GM21723 (cell line): ENCODE measurements around the gene CERS1.

Experiments used
- ATAC-seq: cut with Tn5 transposase; IDR thresholded peaks from one replicate; pipeline ENCODE4 v1.9.1; 2021; ENCODE audit warnings: mild to moderate bottlenecking, moderate library complexity; ENCODE audit not compliant: unreplicated experiment

CERS1 gene

DNA sequence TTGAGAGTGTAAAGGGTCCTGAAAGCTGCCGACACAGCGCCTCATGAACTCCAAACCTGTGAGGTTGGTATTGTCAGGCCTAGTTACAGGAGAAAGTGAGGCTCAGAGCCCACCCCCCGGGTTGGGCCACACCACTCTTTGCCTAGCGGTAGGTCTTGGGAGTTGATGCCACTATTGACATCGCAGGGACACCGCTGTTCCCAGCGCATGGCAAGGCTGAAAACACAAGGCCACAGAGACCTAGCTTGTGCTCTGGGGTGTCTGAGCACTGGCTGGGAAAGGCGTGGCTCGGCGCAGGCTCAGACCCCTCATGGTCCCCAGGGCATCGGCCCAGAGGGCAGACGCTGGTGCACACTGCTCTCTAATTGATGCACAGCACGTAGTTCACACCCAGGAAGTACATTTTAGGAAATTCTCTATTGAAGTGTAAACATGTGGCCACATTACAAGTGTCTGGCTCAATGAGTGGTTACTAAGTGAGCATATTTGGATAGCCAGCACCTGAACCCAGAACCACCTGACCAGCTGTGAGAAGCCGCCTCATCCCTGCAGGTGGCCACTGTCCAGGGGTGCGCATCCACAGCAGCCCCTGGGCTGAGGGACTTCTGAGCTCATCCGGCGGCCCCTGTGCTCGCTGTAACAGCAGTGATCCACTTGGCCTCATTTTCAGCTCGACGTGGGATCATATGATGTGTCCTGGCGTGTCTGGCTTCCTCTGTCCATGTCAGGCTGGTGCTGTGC, 36.9 kb downstream of the CERS1 start:
- ATAC-seq = no peak

DNA sequence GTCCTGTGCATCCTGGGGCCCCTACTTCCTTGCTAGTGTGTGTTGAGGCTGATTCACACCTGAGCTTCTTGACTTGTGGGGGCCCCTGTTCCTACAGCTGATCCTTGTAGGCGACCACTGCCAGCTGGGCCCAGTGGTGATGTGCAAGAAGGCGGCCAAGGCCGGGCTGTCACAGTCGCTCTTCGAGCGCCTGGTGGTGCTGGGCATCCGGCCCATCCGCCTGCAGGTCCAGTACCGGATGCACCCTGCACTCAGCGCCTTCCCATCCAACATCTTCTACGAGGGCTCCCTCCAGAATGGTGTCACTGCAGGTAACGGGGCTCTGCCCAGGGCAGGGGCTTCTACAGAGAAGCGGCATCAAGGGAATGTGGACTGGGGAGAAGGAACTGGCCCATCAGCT, 38.7 kb downstream of the CERS1 start:
- no peak for ATAC-seq

DNA sequence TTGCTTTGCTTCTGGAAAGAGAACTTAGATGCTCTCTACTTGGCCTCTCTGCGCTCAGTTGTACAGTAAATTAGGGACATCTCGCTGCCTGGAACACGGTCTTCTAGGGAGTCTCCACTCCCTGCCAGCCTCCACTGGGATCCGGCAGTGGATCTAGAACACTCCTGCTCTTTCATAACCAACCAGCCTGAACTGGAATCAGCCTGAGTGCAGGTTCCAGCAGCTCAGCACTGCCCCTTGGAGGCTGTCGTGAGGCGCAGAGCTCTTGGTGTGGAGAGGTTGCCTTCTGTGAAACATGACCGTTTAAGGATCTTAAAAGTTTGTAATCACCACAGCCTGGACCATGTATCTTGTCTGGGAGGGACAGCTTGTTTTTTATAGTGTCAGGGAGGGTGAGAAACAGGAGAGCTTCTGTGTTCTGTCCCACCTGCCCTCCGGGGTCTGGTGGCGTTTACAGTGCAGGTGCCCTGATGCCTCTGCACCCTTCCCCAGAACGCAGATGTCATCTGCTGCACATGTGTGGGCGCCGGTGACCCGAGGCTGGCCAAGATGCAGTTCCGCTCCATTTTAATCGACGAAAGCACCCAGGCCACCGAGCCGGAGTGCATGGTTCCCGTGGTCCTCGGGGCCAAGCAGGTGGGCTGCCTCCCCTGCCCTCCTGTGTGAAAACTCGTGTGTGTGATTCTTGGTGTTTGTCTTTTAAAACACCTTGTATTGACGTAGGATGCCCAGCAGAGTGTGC, 39.4 kb downstream of the CERS1 start:
- no peak for ATAC-seq

DNA sequence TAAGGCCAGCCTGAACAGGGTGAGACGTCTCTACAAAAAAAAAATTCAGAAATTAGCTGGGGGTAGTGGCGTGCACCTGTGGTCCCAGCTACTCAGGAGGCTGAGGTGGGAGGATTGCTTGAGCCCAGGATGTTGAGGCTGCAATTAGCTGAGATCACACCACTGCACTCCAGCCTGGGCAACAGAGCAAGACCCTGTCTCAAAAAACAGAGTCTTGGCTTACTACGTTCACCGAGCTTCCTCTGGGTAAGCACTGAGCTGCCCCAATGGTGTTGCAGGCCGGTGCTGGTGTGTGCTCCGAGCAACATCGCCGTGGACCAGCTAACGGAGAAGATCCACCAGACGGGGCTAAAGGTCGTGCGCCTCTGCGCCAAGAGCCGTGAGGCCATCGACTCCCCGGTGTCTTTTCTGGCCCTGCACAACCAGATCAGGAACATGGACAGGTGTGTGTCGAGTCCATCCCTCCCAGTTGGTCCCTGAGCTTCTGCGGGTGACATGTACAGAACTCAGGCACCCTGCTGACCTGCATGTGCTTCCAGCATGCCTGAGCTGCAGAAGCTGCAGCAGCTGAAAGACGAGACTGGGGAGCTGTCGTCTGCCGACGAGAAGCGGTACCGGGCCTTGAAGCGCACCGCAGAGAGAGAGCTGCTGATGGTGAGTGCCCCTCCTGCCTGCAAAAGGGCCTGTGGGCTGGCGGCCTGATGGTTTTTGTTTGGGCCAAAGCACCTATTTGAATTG, 40.1 kb downstream of the CERS1 start:
- ATAC-seq = no peak

DNA sequence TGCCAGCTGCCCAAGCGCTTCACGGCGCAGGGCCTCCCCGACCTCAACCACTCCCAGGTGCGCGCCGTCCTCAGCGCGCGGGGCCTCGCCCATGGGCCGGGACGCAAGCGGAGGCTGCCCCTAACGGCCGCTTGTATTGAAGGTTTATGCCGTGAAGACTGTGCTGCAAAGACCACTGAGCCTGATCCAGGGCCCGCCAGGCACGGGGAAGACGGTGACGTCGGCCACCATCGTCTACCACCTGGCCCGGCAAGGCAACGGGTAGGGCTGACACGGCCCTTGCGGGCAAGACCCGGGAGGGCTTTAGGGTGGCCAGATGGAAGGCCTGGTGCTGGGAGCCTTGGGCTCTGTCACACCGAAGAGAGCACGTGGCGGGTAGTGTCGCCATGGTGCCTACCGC, 41.0 kb downstream of the CERS1 start:
- ATAC-seq = no peak

DNA sequence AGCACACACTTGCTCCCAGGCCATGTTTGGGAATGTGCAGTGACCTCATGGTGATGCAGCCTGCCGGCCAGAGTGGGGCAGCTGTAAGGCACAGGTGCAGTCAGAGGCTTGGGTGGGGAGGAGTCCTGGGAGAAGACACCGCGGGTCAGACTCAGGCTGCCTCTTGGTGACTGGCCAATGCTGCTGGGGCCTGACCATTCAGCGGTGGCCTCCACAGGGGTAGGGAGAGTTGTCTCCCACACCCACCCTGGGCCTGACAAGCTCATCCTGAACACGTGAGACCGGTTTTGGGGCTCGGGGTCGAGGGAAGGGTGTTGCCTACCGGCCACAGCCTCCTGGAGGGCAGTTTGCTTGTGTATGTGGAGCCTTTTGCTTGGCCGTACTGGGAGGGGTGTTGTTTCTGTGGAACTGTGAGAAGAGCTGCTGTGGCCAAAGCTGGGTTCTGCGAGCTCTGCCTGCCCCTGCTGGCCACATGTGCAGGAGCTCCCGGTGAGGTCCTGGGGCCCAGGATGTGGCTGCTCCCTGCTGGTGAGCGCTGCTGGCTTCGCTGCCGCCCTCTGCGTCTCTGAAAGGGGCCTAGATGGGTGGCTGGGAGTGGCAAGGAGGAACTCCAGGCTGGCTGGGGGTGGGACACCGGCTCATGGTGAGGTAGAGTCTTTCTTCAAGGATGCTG, 42.1 kb downstream of the CERS1 start:
- no peak for ATAC-seq

DNA sequence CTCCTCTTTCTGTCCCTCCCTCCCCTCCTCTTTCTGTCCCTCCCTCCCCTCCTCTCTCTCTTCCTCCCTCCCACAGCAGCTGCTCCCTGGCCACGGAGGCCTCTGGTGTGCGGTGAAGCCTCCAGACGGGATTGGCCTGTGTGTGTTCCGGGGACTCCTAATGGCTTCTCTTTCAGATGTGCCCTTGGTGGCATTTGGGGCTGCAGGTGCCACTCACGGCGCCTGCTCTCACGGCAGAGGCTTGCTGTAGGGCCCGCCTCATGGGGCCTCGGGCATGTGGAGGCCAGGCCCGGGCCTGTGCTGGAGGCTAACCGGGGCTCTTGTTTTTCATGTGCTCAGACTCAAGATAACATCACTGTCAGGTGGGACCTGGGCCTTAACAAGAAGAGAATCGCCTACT, 43.3 kb downstream of the CERS1 start:
- no peak for ATAC-seq

DNA sequence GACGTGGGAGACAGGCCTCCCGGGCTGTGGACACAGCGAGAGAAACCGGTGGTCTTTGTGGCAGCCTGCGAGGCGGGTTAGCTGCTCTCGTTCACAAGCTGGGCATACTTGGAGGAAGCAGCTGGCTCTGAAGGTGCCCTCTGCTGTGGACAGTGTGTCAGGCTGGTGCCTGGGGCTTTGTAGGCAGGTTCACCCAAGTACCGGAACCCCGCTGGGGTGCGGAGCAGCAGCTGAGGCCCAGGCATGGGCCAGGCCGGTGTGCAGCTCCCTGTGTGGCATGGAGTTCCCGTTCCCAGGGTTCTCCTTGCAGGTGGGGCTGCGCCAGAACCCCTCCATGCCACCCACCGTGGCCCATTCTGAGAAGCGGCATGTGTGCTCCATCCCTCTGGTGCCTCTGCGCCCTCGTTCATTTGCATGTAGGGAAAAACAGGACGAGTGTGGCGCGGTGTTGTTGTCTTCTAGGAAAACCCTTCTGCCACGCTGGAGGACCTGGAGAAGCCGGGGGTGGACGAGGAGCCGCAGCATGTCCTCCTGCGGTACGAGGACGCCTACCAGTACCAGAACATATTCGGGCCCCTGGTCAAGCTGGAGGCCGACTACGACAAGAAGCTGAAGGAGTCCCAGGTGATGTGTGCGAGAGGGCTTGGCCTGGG, 44.2 kb downstream of the CERS1 start:
- ATAC-seq = no peak

DNA sequence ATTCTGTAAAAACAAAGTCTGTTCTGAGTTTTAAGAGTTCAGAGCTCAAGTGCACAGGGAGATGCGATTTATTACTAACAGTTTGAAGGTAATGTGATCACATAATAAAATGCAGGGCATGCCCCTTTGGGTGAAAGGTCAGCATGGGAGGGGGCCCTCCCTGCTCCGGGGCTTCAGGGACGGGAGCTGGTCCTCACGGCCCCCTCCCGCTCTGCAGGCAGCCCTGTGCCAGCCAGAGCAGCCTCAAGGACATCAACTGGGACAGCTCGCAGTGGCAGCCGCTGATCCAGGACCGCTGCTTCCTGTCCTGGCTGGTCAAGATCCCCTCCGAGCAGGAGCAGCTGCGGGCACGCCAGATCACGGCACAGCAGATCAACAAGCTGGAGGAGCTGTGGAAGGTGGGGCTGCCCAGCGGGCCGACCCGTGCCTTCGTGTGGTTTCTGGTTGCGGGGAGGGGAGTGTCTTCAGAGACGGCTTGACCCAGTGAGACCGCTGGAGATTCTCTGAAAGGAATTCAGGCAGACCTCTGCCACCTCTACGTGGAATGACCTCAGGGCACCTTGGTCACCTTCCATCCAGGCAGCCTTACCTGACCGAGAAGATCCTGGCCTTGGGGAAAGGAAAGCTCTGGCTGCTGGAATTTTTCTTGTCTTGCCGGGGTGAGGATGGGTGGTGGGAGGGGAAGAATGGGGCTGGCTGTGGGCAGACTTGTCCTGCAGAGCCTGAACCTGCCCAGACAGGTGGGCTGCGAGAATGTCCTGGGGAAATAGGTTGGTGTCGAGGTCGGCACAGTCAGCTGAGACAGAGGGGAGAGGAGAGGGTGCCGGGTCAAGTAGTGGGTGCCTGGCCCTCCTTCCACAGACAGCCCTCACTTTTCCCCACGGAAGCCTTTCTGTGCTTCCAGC, 45.2 kb downstream of the CERS1 start:
- ATAC-seq = no peak

DNA sequence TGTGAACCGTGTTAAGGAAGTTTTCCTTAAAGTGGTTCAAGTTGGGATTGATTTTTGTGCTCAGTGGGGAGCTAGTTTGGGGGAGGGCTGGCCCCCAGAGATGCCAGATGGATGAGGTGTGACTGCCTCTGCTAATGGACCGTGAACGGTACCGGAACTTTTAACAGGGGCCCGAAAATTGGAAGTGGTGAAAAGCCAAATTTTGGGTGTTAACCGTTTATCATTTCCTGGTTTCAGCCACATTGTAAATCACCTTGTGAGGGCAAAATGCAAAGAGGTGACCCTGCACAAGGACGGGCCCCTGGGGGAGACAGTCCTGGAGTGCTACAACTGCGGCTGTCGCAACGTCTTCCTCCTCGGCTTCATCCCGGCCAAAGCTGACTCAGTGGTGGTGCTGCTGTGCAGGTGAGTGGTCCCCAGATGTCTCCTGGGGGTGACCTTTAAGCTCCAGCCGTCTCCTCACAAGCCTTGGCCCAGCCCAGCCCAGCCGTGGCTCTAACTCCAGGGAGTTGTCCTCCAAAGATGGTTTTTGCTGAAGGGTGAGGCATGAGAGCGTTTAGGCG, 46.0 kb downstream of the CERS1 start:
- no peak for ATAC-seq

DNA sequence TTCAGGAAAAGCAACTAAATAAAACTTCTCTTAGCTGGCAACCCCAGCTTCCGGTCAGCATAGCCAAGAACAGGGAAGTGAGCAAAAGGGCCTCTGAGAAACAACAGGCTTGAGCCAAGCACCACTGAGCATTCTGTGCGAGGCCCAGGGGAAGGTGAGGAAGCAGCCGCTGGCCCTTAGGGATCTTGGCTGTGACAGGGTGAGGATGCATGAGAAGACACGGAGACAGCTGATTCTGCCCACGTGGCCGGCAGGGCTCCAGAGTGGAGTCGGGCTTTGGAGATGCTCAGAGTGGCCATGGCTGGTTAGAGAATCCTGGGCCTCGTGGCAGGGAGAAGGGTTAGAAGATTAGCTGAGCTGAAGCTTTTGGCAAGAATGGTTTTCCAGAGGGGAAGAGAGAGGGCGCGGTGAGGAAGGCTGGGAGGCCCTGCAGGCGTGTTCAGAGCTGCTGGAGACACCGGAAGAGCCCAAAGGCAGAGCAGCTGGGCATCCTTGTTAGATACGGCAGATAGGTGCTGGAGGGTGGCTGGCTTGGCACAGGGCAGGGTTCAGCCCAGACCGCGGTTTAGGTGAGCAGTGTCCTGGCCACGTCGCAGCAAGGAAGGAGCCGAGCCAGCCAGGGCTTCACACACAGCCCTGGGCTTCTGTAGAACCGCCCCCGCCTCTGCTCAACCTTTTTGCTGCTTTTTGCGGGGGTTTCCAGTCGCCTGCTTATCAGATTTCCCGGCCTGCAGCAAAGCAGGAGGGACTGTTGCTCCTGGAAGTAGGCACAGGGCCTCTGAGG, 46.9 kb downstream of the CERS1 start:
- no peak for ATAC-seq

DNA sequence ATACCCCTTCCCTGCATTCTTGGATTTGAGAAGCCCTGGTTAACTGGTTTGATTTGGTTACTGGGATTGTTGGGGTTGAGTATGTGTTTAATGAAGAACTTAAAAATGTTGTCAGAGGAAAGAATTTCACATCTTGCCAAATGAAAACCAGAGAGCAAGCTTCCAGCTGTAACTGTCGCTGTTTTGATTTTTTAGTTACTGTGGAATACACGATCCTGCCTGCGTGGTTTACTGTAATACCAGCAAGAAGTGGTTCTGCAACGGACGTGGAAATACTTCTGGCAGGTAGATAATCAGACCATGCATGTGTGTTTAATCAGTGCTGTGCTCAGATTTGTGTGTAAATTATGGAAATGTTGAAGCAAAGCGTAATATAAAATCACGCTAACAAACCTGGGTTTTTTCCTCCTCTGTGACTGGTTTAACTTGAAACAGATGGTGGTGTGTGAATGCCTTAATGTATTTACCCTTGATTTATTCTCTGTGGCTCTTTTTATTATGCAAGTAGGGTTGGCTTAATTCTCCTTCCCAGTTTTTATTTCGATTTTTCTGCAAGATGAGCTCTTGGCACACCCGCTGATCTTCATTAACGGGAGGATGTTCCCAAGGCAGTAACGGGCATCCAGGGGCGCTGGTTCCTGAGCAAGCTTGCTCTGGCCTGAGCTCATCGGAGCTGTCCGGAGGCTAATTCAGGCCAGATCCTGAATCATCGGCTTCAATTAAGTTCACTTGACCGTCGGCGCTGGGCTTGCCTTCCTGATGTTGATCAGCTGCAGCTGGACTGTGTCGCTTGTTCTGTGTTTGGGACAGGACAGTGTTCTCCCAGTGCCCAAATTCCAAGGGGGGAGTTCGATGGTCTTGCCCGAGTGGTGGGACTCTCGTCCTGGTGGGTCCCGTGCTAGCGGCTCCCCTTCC, 48.2 kb downstream of the CERS1 start:
- ATAC-seq = no peak

DNA sequence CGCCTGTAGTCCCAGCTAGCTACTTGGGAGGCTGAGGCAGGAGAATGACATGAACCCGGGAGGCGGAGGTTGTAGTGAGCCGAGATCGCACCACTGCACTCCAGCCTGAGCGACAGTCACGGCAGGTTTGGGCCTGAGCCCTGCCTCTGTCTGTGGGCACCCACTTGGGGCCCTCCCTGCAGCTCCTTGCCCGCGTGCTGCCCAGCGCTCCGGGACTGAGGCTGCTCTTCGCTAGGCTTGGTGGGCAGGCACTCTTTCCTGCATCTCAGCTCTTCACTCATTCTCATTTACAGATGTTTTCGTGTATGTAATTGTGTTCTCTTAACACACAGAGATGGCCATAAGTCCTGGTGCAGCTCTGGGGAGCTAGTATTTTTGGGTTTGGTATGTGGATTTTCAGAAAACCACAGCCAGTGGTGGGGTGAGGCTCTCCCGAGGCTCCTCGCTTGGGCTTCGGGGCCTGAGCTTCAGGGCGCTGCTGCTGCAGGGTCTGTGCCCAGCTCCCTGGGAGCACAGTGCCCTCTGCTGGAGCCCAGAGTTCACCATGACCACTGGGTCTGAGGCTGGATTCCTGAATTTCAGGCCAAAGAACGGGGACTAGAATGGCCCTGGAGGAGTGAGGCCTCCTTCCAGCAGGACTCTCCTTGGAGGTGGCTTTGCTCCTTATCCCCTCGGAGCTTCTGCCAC, 49.0 kb downstream of the CERS1 start:
- ATAC-seq = no peak

DNA sequence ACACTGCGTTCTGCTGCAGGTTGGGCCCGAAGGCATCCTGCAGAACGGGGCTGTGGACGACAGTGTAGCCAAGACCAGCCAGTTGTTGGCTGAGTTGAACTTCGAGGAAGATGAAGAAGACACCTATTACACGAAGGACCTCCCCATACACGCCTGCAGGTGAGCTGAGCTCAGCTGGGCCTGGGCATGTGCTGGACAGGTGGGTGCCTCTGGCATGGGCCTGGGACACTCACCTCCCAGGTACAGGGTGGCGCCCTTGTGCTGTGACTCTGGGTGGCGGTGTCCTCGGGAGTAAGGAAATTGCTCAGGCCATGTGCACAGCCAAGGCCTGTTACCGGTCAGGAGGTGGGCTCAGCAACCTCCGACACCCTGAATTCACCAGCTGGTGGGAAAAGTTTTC, 50.0 kb downstream of the CERS1 start:
- no peak for ATAC-seq

DNA sequence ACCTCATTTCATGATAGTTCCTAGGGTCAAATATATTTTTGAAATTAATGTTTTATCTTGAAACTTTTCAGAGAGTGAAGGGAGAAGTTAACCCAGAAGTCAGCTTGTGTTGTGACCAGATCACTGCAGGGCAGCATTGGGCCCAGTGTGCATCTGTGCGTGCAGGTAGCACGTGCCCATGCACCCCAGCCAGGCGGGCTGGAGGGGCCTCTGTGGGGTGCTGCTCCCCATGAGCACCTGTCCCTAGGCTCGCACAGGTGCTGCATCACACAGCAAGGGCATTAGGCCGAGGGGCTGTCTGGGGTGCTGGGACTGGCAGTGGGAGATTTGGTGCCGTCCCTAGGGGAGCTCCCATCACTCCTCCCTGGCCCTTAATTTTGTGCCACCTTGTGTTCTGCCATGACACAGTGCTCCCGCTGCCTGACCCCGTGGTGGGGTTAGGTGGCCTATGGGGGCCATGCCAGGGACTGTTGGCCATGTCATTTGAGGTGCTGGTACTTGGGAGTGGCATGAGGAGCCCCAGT, 51.1 kb downstream of the CERS1 start:
- no peak for ATAC-seq

DNA sequence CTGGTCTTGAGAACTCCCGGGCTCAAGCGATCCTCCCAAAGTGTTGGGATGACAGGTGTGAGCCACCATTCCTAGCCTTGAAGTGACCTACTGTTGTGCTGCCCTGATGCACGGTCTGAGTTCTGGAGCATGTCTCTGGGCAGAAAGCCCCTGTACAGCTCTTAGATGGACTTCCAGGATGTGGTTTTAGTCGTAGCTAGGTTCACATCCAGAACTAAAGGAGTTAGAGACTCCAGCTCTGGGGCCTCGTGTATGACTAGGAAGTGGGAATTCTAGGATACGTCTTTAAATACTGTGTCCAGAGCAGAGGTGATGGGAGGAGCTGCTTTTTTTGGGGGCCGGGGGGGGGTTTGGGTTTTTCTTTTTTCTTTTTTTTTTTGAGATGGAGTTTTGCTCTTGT, 52.0 kb downstream of the CERS1 start:
- no peak for ATAC-seq

DNA sequence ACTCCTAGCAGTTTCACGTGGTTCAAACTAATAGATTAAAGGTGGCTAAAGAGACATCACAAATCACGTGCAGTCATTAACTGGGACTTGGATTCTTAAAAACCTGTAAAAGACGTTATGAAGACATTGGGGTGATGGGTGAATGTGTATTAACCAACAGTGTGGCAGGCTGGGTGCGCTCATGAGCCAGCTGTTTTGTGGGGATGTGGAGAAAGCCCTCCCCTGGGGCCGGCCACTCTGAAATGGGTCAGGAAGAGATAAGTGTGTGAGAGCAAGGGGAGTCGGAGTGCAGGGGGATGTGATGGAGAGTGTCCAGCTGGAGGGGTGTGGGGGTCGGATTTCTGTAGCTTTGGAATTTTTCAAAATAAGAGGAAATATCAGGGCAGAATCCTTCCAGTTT, 53.8 kb downstream of the CERS1 start:
- ATAC-seq = no peak
